ENCODE measurements around the gene SLC25A33.

The SLC25A33 gene

DNA sequence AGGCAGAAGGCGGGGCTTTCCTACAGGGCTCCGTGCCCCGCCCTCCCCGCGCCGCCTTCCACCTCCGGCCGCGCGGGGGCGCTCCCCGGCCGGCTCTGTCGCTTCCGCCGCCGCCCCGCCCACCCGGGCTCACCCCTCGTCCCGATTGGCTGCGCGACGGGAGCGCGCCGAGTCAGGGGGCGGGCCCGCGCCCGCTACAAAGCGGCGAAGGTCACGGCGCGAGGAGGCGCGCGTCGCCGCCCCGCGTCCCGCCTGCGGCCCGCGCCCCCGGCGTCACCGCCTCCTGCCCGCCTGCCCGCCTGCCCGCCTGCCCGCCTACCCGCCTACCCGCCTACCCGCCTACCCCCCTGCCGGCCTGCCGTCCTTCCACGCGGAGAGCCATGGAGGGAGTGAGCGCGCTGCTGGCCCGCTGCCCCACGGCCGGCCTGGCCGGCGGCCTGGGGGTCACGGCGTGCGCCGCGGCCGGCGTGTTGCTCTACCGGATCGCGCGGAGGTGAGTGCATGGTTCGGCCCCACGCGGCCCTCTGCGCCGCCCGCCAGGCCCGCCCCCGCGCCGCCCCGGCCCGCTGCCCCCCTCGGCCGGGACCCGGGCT, 49.4 kb downstream of the SLC25A33 start, which contains the start of gene TMEM201:
TMEM201 (plus strand) TSS at position 361 of the 593 bp plus-strand sequence; CDS start at position 381, 20 bp downstream.
- peak; percentile 91 to 92 for DNase-seq (ENCODE audit: low read depth in 2 of 2)

DNA sequence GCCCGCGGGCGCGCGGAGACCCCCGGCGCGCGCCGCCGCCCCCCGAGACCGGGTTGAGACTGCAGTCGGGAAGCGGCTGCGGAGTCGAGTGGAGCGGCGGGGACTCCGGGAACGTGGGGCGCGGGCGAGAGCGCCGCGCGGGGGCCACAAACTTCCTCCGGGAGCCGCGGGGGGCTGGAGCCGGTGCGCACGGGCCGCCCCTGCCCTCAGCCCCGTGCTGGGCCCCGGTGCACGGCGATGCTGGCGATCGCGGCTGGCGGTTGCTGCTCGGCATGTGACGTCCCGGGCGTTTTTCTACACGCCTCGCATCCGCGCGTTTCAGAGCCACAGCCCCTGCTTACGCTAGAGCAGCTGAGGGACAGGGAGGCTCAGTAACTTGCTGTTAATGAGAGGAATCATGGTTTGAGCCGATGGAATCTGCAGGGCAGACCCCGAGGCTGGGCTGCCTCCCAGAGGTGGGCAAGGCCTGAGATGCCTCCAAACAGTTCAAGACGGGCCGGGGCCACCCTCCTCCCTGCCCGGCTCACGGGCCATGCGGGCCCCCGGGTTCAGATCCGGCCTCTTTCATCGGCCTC, 50.0 kb downstream of the SLC25A33 start:
- DNase-seq (ENCODE audit: low read depth in 2 of 2), result peak; percentile 16 to 17

DNA sequence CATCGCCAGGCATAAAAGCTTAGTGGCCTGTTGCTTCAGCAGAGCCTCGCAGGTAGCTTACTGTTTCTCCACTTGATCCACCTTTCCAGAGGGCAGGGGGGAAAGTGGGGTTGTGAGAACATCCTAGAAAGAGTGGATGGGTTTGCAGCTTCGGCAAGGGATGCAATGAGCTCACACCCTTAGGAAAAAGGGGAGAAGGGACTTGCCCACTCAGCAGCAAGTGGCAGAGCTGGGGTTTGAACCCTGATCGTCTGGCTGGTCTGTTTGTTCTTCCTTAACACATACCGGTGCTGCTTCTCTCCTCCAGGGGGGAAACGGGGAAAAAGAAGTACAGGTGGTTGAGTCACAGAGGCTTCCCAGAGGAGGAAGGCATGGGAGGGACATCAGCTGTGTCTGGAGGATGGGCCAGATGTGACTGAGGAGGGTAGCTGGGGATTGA, 50.5 kb downstream of the SLC25A33 start:
- no peak for DNase-seq (ENCODE audit: low read depth in 2 of 2)

DNA sequence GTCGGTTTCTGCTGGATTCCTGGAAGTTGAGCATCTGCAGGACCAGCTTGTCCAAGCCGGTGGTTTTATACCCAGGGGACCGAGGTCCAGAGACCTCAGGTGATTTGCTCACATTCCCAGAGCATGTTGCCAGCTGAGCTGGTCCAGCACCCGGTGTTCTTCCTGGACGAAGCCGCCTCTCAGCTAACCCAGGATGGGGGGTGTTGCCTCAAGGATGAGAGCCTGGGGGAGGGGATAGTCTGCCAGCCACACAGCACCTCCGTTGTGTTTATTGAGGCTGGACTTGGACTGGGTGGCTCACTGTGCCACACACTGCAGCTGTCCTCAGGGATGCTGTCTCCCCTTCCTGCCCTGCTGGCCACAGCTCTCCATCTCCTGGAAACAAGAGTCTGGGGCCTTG, 50.9 kb downstream of the SLC25A33 start:
- DNase-seq (ENCODE audit: low read depth in 2 of 2), result no peak

DNA sequence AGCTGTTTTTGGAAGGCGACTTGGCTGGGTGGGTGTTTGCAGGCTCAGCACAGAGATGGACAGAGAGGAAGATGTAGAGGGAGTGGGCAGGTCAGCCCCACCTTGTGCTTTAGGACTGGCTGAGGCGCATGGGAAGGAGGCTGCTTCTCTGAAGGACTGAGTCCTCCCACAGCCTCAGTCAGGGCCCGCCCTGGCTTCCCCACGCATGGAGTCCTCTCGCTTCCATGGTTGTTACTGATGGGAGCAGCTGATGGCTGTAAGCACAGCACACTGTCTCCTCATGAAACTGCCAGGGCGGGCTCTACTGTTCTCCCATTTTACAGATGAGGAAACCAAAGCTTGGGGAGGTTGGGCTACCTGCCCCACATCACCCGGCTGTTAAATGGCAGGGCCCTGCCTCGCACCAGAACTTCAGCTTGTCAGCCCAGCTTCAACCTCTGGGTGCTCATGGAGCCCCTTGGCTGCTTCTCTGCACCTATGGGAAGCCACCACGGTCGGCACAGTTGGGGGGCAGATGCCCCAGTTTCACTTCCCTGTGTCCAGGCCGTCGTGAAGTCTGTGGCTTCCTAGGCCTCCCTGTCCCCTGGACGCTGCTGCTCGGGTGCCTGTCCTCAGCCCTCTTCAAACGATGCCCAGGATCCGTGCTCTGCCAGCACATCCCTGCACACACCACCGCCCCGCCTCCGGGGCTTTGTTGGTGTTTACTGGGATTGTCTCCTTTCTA, 51.8 kb downstream of the SLC25A33 start:
- DNase-seq (ENCODE audit: low read depth in 2 of 2), result no peak

DNA sequence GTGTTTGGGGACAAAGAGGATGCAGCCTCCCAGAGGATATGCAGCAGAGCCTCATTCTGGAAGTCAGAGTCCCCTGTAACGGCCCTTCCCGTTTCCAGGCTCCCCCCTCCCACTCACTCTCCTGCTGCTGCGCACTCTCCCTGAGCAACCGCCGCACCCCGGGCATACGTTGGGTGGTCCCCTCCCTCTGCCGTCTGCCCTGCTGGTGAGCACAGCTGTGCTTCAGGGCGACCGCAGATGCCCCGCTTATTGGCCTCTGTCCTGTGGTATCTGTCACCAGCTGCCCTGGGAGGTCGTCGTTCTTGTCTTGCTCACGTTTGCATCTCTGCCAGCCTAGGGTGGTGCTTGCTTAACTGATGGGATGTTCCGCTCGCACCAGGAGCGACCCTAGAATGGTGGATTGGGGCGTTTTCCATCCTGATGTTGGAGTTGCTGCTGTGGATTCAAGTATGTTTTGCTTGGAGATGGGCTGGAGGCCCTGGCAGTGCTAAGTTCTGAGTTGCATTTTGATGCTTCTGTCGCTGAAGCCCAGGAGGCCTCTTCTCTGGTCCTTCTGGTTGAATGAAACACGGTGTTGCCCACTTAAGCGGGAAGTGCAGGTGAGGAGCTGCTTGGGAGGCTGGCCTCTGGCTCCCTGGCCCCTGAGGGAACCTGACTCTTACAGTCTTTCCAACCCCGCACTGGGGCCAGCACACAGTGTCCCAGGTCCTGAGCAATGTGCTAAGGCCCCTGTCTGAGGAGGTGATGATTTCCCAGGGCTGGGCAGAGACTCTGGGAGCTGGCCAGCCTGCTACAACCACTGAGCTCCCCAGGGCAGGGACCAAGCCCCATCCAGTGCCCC, 52.6 kb downstream of the SLC25A33 start:
- no peak for DNase-seq (ENCODE audit: low read depth in 2 of 2)

DNA sequence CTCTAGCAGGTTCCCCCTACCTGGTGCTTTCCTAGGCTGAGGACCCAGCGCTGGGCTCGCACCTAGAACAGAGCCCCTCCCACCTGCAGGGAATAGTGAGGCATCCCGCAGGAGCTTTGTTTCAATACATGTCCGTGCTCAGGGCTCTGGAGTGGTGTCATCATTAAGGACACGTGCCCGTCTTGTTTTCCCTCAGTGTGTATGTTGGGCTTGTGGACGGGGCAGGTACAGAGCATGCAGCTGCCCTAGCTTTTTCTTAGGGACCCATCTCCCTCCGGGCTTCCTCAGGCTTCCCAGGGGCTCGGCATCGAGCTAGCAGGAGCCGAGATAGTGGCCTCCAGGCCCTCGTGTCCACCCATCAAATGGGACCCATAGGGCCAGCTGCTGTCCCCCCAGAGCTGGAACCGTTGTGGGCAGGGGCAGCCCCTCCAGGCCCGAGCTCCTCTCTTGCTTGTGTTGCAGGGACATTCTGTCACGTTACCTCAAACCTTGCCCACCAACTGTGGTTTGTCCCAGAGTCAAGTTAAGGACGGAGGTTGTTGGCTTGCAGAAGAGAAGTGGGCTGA, 53.3 kb downstream of the SLC25A33 start:
- no peak for DNase-seq (ENCODE audit: low read depth in 2 of 2)

DNA sequence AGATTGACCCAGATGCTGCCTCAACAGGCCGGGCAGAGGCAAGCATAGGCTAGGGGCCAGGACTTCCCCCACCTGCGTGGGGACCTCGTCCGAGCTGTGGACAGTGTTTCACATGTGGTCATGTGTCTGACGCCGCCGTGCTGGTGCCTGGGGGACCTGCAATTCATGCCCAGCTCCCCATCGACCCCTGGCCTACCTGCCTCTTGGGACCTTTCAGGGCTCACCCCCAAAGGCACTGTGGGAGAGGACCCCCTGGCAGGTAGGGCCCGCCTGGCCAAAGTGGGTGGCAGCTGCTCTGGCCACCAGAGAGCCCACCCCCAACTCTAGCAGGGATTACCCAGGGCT, 53.9 kb downstream of the SLC25A33 start:
- DNase-seq (ENCODE audit: low read depth in 2 of 2), result no peak

DNA sequence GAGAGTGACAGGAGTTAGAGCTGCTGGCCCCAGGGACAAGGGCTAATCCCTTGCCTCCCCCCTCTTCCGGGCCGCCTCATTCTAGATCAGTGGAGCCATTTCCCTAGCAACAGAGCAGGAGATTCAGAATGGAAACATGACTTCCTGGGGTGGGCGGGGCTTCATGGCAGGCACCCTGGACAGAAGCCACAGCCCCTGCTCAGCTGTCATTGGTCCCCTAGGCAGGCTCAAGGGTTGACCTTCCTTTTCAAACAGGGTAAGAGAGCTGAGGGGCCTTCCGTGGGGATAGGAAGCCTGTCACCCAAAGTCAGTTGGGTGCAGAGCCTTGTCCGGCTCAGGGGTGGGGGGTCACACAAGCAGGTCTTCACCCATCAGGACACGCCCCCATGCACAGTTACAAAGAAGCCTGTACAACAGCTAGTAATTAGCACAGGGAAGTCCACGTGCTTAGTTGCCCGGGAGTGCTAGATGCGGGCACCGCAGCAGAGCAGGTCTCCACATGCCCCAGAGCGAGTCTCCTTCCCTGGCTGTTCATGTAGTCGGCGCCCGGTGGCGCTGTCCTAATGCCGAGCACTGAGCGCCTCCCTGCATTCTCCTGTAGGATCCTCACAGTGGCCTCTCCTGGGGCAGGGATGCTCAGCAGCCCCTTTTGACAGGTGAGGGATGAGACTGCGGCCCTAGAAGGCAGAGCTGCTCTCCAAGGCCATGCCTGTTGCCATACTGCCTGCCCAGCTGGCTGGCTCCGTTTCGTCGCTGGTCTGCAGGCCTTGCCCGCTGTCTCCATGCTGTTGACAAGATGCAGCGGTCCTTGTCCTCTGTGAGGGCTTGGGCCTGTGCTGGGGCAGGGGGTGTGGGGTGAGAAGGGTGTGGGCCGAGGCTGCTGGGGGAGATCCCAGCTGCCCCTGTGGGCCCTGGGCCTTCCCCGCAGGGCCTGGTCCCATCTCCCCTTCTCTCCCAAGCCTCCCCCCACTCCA, 54.5 kb downstream of the SLC25A33 start:
- DNase-seq (ENCODE audit: low read depth in 2 of 2), result peak; percentile 32 to 38

DNA sequence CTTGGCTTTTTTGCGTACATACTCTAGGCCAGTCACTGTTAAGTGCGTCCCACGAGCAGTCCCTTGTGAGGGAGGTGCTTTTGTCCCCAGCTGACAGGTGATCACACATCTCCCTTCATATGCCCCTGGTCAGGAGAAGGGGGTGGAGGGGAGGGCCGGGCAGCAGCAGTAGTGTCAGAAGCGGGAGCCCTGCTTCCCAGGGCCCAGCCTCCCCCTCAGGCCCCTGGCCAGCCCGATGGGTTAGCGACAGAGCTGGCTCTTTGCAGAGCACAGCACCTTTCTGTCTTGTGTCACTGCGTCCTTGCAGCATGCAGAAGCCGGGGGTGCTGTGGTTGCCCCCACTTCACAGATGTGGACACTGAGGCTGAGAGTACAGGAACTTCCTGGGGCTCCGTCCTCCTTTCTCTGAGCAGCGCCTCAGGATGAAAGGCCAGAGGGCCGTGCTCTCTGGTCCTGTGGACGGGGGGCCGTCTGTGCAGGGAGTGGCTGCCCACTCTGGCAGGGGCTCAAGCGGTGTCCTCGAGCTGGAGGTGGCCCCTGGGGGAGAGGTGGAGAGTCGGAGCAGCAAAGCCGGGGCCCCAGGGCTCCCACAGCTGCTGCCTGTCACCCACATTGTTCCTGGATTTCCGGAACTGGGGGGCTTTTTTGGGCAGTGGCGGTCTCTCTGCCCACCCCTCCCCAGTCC, 55.3 kb downstream of the SLC25A33 start:
- DNase-seq (ENCODE audit: low read depth in 2 of 2), result no peak

DNA sequence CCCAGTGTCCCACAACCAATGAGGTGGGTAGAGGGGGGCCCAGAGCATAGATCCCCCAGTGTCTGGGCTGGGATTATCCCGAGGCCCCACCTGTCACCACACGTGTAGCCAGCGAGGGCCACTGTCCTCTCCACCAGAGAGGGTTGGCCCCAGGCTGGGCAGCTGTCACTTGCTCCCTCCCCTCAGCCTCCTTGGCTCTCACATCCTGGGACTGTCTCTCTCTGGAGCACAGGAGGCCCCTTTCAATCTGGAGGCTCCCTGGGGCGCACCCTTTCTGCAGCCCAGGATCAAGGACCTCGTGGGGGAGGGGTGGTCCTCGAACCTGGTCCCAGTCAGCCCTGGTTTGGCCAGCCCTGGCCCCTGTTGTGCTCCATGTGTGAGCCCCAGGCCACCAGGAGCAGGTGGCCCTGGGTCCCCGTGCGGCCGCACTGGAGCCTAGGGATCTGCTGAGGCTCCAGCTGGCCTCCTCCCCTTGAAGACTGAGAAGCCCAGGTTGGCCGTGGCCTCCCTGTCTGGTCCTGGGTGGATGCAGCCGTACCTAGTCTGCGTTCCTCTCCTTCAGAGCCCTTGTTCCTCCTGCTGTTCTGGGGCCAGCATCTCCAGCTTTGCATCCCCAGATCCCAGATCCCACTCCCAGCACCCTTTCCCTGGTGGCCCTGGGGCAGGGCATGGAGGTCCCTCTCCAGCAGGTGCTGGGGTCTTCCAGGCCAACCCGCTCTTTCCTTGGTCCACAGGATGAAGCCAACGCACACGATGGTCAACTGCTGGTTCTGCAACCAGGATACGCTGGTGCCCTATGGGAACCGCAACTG, 56.1 kb downstream of the SLC25A33 start:
- DNase-seq (ENCODE audit: low read depth in 2 of 2), result no peak

DNA sequence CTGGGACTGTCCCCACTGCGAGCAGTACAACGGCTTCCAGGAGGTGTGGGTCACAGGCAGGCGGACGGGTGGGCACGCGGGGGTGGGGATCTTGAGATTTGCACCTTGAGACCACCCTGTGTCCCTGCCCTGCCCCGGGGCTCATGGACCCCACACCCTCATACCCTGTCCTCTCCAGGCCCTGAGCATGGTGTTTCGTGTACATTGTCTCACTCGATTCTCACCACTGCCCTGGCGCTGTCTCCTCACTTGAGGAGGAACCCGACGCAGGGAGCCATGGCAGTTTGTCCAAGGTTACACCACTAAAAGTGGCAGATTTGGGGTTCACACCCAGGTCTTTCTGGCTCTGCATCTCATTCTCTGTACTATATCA, 56.7 kb downstream of the SLC25A33 start:
- no peak for DNase-seq (ENCODE audit: low read depth in 2 of 2)

DNA sequence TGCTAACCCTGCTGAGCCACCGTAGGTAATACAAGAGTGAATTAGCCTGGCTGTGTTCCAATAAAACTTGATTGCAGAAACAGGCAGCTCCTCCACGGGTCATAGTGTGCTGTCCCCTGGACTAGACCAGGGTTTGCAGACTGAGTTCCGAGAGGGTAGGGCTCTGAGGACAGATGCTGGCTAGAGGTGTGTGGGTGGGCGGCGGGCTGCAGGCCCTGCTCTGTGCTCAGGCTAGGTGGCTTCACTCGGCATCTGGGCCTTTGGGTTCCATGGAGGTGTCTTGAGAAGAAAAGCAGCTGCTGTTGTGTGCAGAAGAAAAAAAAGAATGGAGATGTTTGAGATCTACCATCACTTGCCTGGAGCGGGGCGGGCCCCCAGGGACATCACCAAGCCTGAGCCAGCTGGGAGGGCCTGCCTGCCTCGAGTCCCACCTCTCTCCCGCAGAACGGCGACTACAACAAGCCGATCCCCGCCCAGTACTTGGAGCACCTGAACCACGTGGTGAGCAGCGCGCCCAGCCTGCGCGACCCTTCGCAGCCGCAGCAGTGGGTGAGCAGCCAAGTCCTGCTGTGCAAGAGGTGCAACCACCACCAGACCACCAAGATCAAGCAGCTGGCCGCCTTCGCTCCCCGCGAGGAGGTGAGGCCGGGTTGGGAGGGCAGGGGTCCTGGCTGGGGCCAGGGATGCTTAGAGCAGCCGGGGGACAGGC, 57.3 kb downstream of the SLC25A33 start:
- DNase-seq (ENCODE audit: low read depth in 2 of 2), result no peak

DNA sequence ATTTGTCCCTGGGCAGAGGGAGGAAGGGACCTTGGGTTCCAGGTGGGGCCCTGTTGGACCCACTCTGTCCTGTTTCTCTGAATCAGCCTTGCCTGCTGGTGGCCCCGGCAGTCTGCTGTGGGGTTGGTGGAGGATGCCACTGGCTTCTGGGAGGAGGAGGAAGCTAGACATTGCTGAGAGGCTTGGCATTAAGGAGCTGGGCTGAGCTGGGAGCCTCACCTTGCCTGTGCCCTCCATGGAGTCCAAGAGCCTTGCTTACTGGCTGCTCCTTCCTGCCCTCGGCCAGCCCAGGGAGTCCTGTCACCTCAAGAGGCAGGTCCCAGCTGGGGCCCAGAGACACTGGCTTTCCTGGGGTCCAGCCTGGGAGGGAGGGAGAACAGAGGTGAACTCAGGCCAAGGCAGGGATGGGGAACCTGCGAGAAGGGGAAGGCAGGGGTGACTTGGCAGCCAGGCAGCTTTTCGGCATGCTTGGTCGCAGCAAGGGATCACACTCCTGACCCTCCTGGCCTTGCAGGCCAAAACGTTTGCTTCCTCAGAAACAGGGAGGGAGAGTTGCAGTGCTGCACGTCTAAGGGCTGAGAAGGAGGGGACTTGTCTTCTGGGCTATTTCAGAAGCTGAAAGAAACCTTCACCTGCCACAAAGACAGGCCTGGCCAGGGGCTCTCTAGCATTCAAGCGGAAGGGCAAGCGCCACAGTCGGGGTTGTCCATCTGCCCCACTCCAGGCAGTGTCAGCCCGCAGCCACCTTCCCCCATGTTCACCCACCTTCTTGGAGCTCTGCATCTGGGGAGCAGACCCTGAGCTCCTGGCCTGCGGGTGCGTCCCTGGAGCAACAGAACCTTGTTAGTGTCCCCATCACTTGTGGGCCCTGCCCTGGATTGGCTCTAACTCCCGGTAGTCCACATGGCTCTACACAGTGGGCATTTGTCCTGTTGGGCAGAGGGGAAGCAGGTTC, 58.4 kb downstream of the SLC25A33 start:
- no peak for DNase-seq (ENCODE audit: low read depth in 2 of 2)

DNA sequence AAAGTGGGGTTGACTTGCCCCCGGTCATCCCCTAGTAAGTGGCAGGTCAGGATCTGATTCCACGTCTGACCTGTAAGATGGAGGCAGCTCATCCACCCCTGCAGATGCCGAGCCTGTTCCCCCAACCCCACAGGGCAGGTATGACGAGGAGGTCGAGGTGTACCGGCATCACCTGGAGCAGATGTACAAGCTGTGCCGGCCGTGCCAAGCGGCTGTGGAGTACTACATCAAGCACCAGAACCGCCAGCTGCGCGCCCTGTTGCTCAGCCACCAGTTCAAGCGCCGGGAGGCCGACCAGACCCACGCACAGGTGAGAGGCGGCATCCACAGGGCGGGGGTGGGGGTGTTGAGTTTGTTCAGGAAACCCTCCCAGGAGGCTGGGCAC, 59.0 kb downstream of the SLC25A33 start:
- no peak for DNase-seq (ENCODE audit: low read depth in 2 of 2)

DNA sequence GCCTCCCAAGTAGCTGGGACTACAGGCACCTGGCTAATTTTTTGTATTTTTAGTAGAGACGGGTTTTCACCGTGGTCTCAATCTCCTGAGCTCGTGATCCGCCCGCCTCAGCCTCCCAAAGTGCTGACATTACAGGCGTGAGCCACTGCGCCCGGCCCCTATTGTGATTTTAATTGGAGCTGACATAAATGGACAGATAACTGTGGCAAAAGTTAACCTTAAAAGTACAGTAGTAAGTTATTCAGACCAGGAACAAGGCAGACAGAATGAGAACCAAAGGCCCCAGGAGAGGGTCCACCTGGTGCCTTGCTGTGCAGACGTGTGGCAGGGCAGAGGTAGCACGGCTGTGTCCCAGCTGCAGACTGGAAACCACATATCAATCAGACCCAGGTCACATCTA, 60.5 kb downstream of the SLC25A33 start:
- no peak for DNase-seq (ENCODE audit: low read depth in 2 of 2)

All from stimulated activated CD4-positive, alpha-beta T cell treated with anti-CD3 and anti-CD28 coated beads, Interleukin-4, amount 100 ng/mL, for 48 hours (primary cell).